ENCODE results near the gene PDZD2.
"Not testable (repeated sequence)": the region's sequence is repeated elsewhere in the genome, so short reads cannot be mapped to it uniquely, and the experiment has no call there.

The PDZD2 gene

GRCh38 chr5:31638748-31639418, at the start of gene PDZD2:
Gene PDZD2, plus strand, starts transcription at chr5:31639131.
- peak; percentile 66 for DNase-seq

GRCh38 chr5:31593665-31594064, 45.3 kb upstream of the PDZD2 start:
- DNase-seq: no peak

- no peak for DNase-seq
Observed at GRCh38 chr5:31596354-31596753, 42.6 kb upstream of the PDZD2 start.

GRCh38 chr5:31598640-31599611, 40.0 kb upstream of the PDZD2 start:
- DNase-seq: no peak

- DNase-seq: not testable (repeated sequence)
Observed at GRCh38 chr5:31602305-31602704, 36.6 kb upstream of the PDZD2 start.

- DNase-seq: no peak
Observed at GRCh38 chr5:31604240-31604639, 34.7 kb upstream of the PDZD2 start.

GRCh38 chr5:31604644-31605043, 34.3 kb upstream of the PDZD2 start:
- DNase-seq: no peak

- DNase-seq: no peak
Observed at GRCh38 chr5:31605920-31606319, 33.0 kb upstream of the PDZD2 start.

- no peak for DNase-seq
Observed at GRCh38 chr5:31607546-31607945, 31.4 kb upstream of the PDZD2 start.

- DNase-seq: no peak
Observed at GRCh38 chr5:31611002-31611401, 27.9 kb upstream of the PDZD2 start.

GRCh38 chr5:31613651-31614050, 25.3 kb upstream of the PDZD2 start:
- no peak for DNase-seq

- DNase-seq: no peak
Observed at GRCh38 chr5:31614151-31615020, 24.5 kb upstream of the PDZD2 start.

GRCh38 chr5:31617867-31618266, 21.1 kb upstream of the PDZD2 start:
- DNase-seq: no peak

GRCh38 chr5:31620026-31620425, 18.9 kb upstream of the PDZD2 start:
- DNase-seq: no peak

- DNase-seq: no peak
Observed at GRCh38 chr5:31623249-31623648, 15.7 kb upstream of the PDZD2 start.

GRCh38 chr5:31625394-31625793, 13.5 kb upstream of the PDZD2 start:
- no peak for DNase-seq

GRCh38 chr5:31626156-31626555, 12.8 kb upstream of the PDZD2 start:
- DNase-seq: no peak

GRCh38 chr5:31626604-31627234, 12.2 kb upstream of the PDZD2 start:
- DNase-seq: no peak

- DNase-seq: no peak
Observed at GRCh38 chr5:31630931-31631330, 8.0 kb upstream of the PDZD2 start.

GRCh38 chr5:31632460-31632859, 6.5 kb upstream of the PDZD2 start:
- DNase-seq: no peak

- no peak for DNase-seq
Observed at GRCh38 chr5:31635446-31635845, 3.5 kb upstream of the PDZD2 start.

GRCh38 chr5:31637851-31638250, 1.1 kb upstream of the PDZD2 start:
- no peak for DNase-seq

- DNase-seq: no peak
Observed at GRCh38 chr5:31638345-31638744, 586 bp upstream of the PDZD2 start.

All from stimulated activated CD4-positive, alpha-beta T cell treated with anti-CD3 and anti-CD28 coated beads, Interleukin-1b, Interleukin-23, amount 100 ng/mL, for 48 hours (primary cell).